ENCODE results near the gene NAPA.

NAPA gene

GRCh38 chr19:47450478-47450877 lies 64.4 kb downstream of the NAPA start:
- no peak for DNase-seq

GRCh38 chr19:47448360-47448727 lies 66.5 kb downstream of the NAPA start:
- no peak for DNase-seq

- peak; percentile 67 for DNase-seq
These were observed 67.1 kb downstream of the NAPA start for GRCh38 chr19:47447470-47448359.

GRCh38 chr19:47446534-47447469 lies 68.1 kb downstream of the NAPA start:
- no peak for DNase-seq

- peak; percentile 70 for DNase-seq
These were observed 68.9 kb downstream of the NAPA start for GRCh38 chr19:47445937-47446402.

GRCh38 chr19:47445527-47445926 lies 69.3 kb downstream of the NAPA start:
- DNase-seq = no peak

- peak; percentile 54 for DNase-seq
These were observed 70.5 kb downstream of the NAPA start for GRCh38 chr19:47444388-47444821.

GRCh38 chr19:47443331-47443730 lies 71.5 kb downstream of the NAPA start:
- no peak for DNase-seq

GRCh38 chr19:47438793-47439220 lies 76.1 kb downstream of the NAPA start:
- no peak for DNase-seq

All from activated T-cell treated with anti-CD3 and anti-CD28 coated beads, Interleukin-2, amount 50 U/mL, for 1 hour (primary cell).